ENCODE results near the gene DDX50. TPM values are rescaled to one million over a fixed set of nuclear protein-coding genes. Genes with fewer than 3 reads are reported as not detected.
"Not testable (repeated sequence)": the region's sequence is repeated elsewhere in the genome, so short reads cannot be mapped to it uniquely, and the experiment has no call there.

Gene DDX50
- total RNA-seq, 3 donors from 2014 or later (not counting 1 experiment from before 2014, with no cell fraction given) = 28.3 to 33.1 (median 31.9) TPM

DNA sequence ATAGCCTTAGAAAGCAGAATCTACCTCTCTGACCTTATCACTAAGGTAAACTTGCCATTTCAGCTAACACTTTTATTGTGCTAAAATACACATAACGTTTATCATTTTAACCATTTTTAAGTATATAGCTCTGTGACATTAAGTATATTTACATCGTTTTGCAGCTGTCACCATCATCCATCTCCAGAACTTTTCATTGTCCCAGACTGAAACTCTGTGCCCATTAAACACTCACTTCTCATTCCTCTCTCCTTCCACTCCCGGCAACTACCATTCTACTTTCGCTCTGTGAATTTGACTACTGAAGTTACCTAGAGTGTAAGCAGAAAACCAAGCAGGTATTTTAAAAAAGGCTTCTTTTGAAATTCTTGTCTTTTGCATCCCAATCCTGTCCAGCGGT lies 1.3 kb downstream of the DDX50 start:
- no peak overlapping the region for H3K4me3 ChIP-seq (ENCODE audit: low read length)
- peak overlapping the region; percentile 99 to 100 for H3K27ac Mint-ChIP-seq
- 87% methylated on average over 5 of the region's 5 CpGs for WGBS (ENCODE audit: insufficient coverage)

DNA sequence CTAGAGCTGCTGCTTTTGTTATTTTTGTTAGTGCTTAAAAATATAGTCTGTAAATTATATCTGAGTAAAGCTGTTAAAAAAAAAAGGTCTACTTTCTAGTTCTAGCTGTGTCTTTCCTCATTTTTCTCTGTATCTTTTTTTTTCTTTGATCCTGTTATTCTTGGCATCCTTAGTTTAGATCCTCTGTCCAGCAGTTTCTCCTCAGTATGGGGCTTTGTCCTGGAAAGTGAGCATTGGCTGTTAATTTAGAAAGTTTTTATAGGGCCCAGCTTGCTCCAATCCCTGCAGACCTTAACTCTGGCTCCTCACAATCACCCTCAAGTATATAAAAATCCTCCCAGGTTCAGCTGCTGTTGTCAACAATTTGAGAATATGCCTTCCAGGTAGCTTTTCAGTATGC lies 23.5 kb downstream of the DDX50 start:
- no peak overlapping the region for H3K4me3 ChIP-seq (ENCODE audit: low read length)
- H3K9me3 ChIP-seq (ENCODE audit: control insufficient read depth, insufficient read depth, low read length) = no peaks in the 10 kb centered on the region
- peak overlapping the region in 1 of 2 donors; percentile 44 for H3K27ac Mint-ChIP-seq
- no peaks in the 10 kb centered on the region for H3K27me3 ChIP-seq (ENCODE audit: control insufficient read depth, insufficient read depth, low read length)
- H3K27me3 Mint-ChIP-seq (ENCODE audit: low read depth in 2 of 2) = no peaks in the 10 kb centered on the region
- H3K27ac ChIP-seq (ENCODE audit: low read length) = no peak overlapping the region
- H3K4me3 Mint-ChIP-seq = no peak overlapping the region
- DNase-seq = no peak
- peaks cover 26% of the 10 kb centered on the region for H3K36me3 ChIP-seq (ENCODE audit: control insufficient read depth, insufficient read depth, low read length)
- no peaks in the 10 kb centered on the region for H3K36me3 Mint-ChIP-seq
- intact Hi-C loops (cut with micrococcal nuclease) = no loop called here
- no peak for ATAC-seq
- no peaks in the 10 kb centered on the region for H3K9me3 Mint-ChIP-seq
- peaks cover 7 to 12% of the 10 kb centered on the region in 2 donors for H3K4me1 Mint-ChIP-seq
- H3K4me1 ChIP-seq (ENCODE audit: control insufficient read depth, insufficient read depth, low read length) = no peaks in the 10 kb centered on the region
- TF ChIP-seq, protein P1, sequence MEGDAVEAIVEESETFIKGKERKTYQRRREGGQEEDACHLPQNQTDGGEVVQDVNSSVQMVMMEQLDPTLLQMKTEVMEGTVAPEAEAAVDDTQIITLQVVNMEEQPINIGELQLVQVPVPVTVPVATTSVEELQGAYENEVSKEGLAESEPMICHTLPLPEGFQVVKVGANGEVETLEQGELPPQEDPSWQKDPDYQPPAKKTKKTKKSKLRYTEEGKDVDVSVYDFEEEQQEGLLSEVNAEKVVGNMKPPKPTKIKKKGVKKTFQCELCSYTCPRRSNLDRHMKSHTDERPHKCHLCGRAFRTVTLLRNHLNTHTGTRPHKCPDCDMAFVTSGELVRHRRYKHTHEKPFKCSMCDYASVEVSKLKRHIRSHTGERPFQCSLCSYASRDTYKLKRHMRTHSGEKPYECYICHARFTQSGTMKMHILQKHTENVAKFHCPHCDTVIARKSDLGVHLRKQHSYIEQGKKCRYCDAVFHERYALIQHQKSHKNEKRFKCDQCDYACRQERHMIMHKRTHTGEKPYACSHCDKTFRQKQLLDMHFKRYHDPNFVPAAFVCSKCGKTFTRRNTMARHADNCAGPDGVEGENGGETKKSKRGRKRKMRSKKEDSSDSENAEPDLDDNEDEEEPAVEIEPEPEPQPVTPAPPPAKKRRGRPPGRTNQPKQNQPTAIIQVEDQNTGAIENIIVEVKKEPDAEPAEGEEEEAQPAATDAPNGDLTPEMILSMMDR (IDR thresholded peaks at IDR 0.05) = no peak

More for the DNA sequence above, 1.3 kb downstream of the DDX50 start:
- H3K9me3 ChIP-seq (ENCODE audit: control insufficient read depth, insufficient read depth, low read length) = no peaks in the 10 kb centered on the region
- Mint-ChIP-seq H3K27me3 (ENCODE audit: low read depth in 2 of 2) (peaks cover 3 to 7% of the 10 kb centered on the region in 2 donors), H3K4me3 (peak overlapping the region; percentile 97), H3K9me3 (no peaks in the 10 kb centered on the region), H3K4me1 (peaks cover 44 to 45% of the 10 kb centered on the region in 2 donors), H3K36me3 (peaks cover 14% of the 10 kb centered on the region)
- intact Hi-C loops (cut with micrococcal nuclease) = no loop called here
- no peaks in the 10 kb centered on the region for H3K27me3 ChIP-seq (ENCODE audit: control insufficient read depth, insufficient read depth, low read length)
- no peak for DNase-seq
- H3K27ac ChIP-seq (ENCODE audit: low read length) = no peak overlapping the region
- peaks cover 7% of the 10 kb centered on the region for H3K36me3 ChIP-seq (ENCODE audit: control insufficient read depth, insufficient read depth, low read length)
- peaks cover 21% of the 10 kb centered on the region for H3K4me1 ChIP-seq (ENCODE audit: control insufficient read depth, insufficient read depth, low read length)
- ATAC-seq = no peak
- TF ChIP-seq, protein P1 (IDR thresholded peaks at IDR 0.05) = no peak

DNA sequence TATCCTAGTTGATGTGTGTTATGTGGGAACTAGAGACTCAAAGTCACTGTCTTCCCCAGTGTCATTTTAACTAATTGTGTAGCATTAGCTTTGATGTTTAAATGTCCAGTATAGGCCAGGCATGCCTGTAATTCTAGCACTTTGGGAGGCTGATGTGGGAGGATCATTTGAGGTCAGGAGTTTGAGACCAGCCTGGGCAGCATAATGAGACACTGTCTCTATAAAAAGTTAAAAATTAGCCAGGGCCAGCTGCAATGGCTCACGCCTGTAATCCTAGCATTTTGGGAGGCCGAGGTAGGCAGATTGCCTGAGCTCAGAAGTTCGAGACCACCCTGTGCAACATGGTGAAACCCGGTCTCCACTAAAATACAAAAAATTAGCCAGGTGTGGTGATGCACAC lies 24.4 kb downstream of the DDX50 start:
- DNase-seq (no peak), ATAC-seq (no peak)
- intact Hi-C loops (cut with micrococcal nuclease) = no loop called here
- Histone ChIP-seq H3K4me3 (ENCODE audit: low read length) (no peak overlapping the region), H3K9me3 (ENCODE audit: control insufficient read depth, insufficient read depth, low read length) (no peaks in the 10 kb centered on the region), H3K27me3 (ENCODE audit: control insufficient read depth, insufficient read depth, low read length) (no peaks in the 10 kb centered on the region), H3K27ac (ENCODE audit: low read length) (no peak overlapping the region), H3K36me3 (ENCODE audit: control insufficient read depth, insufficient read depth, low read length) (peaks cover 23% of the 10 kb centered on the region), H3K4me1 (ENCODE audit: control insufficient read depth, insufficient read depth, low read length) (no peaks in the 10 kb centered on the region)
- Mint-ChIP-seq H3K4me1 (peaks cover 7 to 12% of the 10 kb centered on the region in 2 donors), H3K9me3 (no peaks in the 10 kb centered on the region), H3K27me3 (ENCODE audit: low read depth in 2 of 2) (no peaks in the 10 kb centered on the region), H3K4me3 (no peak overlapping the region), H3K27ac (no peak overlapping the region), H3K36me3 (no peaks in the 10 kb centered on the region)
- TF ChIP-seq, protein P1 (IDR thresholded peaks at IDR 0.05) = no peak
- 98% methylated on average over 4 of the region's 4 CpGs for WGBS (ENCODE audit: insufficient coverage)

DNA sequence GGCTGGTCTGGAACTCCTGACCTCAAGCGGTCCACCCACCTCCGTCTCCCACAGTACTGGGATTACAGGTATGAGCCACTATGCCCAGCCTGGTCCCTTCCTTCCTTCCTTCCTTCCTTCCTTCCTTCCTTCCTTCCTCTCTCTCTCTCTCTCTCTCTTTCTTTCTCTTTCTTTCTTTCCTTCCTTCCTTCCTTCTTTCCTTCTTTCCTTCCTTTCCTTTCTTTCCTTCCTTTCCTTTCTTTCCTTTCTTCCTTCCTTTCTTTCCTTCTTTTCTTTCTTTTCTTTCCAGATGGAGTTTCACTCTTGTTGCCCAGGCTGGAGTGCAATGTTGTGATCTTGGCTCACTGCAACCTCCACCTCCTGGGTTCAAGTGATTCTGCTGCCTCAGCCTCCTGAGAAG lies 28.0 kb downstream of the DDX50 start:
- 87% methylated on average over 2 of the region's 2 CpGs for WGBS (ENCODE audit: insufficient coverage)
- intact Hi-C loops (cut with micrococcal nuclease); H3K9me3 ChIP-seq (ENCODE audit: control insufficient read depth, insufficient read depth, low read length); H3K4me3 Mint-ChIP-seq; H3K36me3 Mint-ChIP-seq; H3K4me3 ChIP-seq (ENCODE audit: low read length); ATAC-seq; H3K27me3 ChIP-seq (ENCODE audit: control insufficient read depth, insufficient read depth, low read length); H3K27ac ChIP-seq (ENCODE audit: low read length); H3K4me1 ChIP-seq (ENCODE audit: control insufficient read depth, insufficient read depth, low read length); H3K9me3 Mint-ChIP-seq; H3K27me3 Mint-ChIP-seq (ENCODE audit: low read depth in 2 of 2); DNase-seq: not testable (repeated sequence)
- H3K36me3 ChIP-seq (ENCODE audit: control insufficient read depth, insufficient read depth, low read length) = peaks cover 34% of the 10 kb centered on the region
- Mint-ChIP-seq H3K27ac (peak overlapping the region in 1 of 2 donors; percentile 4), H3K4me1 (peaks cover 12 to 13% of the 10 kb centered on the region in 2 donors)

DNA sequence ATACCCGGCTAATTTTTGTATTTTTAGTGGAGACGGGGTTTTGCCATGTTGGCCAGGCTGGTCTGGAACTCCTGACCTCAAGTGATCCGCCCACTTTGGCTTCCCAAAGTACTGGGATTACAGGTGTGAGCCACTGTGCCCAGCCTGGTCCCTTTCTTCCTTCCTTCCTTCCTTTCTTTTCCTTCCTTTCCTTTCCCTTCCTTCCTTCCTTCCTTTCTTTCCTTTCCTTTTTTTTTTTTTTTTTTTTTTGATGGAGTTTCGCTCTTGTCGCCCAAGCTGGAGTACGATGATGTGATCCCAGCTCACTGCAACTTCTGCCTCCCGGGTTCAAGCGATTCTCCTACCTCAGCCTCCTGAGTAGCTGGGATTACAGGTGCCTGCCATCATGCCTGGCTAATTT lies 28.8 kb downstream of the DDX50 start:
- H3K27me3 ChIP-seq (ENCODE audit: control insufficient read depth, insufficient read depth, low read length); ATAC-seq; H3K4me1 ChIP-seq (ENCODE audit: control insufficient read depth, insufficient read depth, low read length); H3K4me3 ChIP-seq (ENCODE audit: low read length); H3K9me3 ChIP-seq (ENCODE audit: control insufficient read depth, insufficient read depth, low read length); H3K27ac ChIP-seq (ENCODE audit: low read length); H3K4me3 Mint-ChIP-seq; H3K27me3 Mint-ChIP-seq (ENCODE audit: low read depth in 2 of 2); H3K36me3 Mint-ChIP-seq; H3K9me3 Mint-ChIP-seq; DNase-seq; H3K4me1 Mint-ChIP-seq; intact Hi-C loops (cut with micrococcal nuclease); H3K27ac Mint-ChIP-seq: not testable (repeated sequence)
- H3K36me3 ChIP-seq (ENCODE audit: control insufficient read depth, insufficient read depth, low read length) = peaks cover 42% of the 10 kb centered on the region
- 98% methylated on average over 8 of the region's 8 CpGs for WGBS (ENCODE audit: insufficient coverage)

DNA sequence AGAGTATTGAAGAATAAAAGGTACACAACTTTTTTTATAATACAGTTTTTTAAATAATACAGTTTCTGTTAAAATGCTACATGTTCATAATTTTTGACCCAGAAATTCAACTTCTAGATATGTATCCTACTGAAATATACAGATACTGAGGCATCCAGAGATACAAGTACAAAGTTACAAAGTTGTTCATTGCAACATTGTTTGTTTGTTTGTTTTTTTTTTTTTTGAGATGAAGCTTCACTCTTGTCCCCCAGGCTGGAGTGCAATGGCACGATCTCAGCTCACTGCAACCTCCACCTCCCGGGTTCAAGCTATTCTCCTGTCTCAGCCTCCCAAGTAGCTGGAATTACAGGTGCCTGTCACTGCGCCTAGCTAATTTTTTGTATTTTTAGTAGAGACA lies 31.7 kb downstream of the DDX50 start:
- H3K27ac ChIP-seq (ENCODE audit: low read length); H3K27me3 ChIP-seq (ENCODE audit: control insufficient read depth, insufficient read depth, low read length); H3K36me3 Mint-ChIP-seq; H3K27me3 Mint-ChIP-seq (ENCODE audit: low read depth in 2 of 2); H3K4me3 Mint-ChIP-seq; H3K9me3 Mint-ChIP-seq; H3K9me3 ChIP-seq (ENCODE audit: control insufficient read depth, insufficient read depth, low read length); ATAC-seq; H3K4me1 Mint-ChIP-seq; H3K27ac Mint-ChIP-seq; DNase-seq; H3K4me1 ChIP-seq (ENCODE audit: control insufficient read depth, insufficient read depth, low read length); H3K4me3 ChIP-seq (ENCODE audit: low read length); intact Hi-C loops (cut with micrococcal nuclease): not testable (repeated sequence)
- H3K36me3 ChIP-seq (ENCODE audit: control insufficient read depth, insufficient read depth, low read length) = peaks cover 45% of the 10 kb centered on the region
- WGBS (ENCODE audit: insufficient coverage) = 96% methylated on average over 3 of the region's 3 CpGs

Measured in natural killer cell (primary cell).